Transverse colon (tissue), 4 donors: Measurements from ENCODE around the gene C6orf120. TPM values are rescaled to one million over a fixed set of nuclear protein-coding genes. Genes with fewer than 3 reads are reported as not detected.

ENCODE experiments used
- DNase-seq: peaks from one replicate; pipeline ENCODE4 v3.0.0-alpha.2; 2019
- H3K27ac ChIP-seq, 4 donors: fragments of 200-600 bp; sonication (generic); 2 replicates each; pipeline ENCODE4 v1.5.1; 2016 to 2018; ENCODE audit warnings: inconsistent platforms in 4 of 4
- H3K27me3 ChIP-seq: fragments of 200-600 bp; sonication (generic); 2 replicates; pipeline ENCODE4 v1.5.1; 2017; ENCODE audit warnings: inconsistent platforms
- H3K36me3 ChIP-seq, 4 donors: fragments of 200-600 bp; sonication (generic); 2 replicates each; pipeline ENCODE4 v1.5.1; 2017 to 2019; ENCODE audit warnings: inconsistent platforms in 4 of 4
- H3K4me1 ChIP-seq, 4 donors: fragments of 200-600 bp; sonication (generic); 2 replicates each; pipeline ENCODE4 v1.5.1; 2017 to 2020; ENCODE audit warnings: inconsistent platforms in 4 of 4
- H3K4me3 ChIP-seq, 4 donors: fragments of 200-600 bp; sonication (generic); 1 replicate in 1 of 4; 2 replicates in 3 of 4; pipeline versions ENCODE4 v1.5.1 to v1.6.1; 2017 to 2019; ENCODE audit warnings: inconsistent platforms in 4 of 4
- H3K9me3 ChIP-seq, 2 donors: fragments of 200-600 bp; sonication (generic); 2 replicates each; pipeline ENCODE4 v1.5.1; 2017 to 2019; ENCODE audit warnings: inconsistent platforms in 2 of 2
- EP300 ChIP-seq: sonication (generic); formaldehyde crosslinking; IDR thresholded peaks from one replicate; pipeline ENCODE4 v1.6.1; 2017; ENCODE audit warnings: antibody characterized with exemption, low read depth
- POLR2A ChIP-seq: fragments of 450-650 bp; IDR thresholded peaks from one replicate; pipeline ENCODE4 v1.6.1; 2016; ENCODE audit warnings: antibody characterized with exemption, mild to moderate bottlenecking, moderate library complexity
- POLR2AphosphoS5 ChIP-seq, 3 donors: sonication (generic); formaldehyde crosslinking; IDR thresholded peaks; one replicate each; pipeline ENCODE4 v1.6.1; 2016; ENCODE audit warnings: antibody characterized with exemption in 3 of 3
- WGBS, 2 donors: methylation state at CpG; one replicate each; pipeline ENCODE4 v1.1.5; 2018; ENCODE audit warnings: low coverage in 1 of 2; 5-methylcytosine and 5-hydroxymethylcytosine counted together
- in situ Hi-C, 4 donors: fragments of 200-750 bp; cut with MboI; loops; one replicate each; pipeline versions ENCODE4 v1.15.0 to v1.15.1; 2017; ENCODE audit warnings: low sequenced_read_pairs in 3 of 4, low pct_ligation_motif_present in 1 of 4, low pct_unique_long_range_greater_than_20kb in 1 of 4
- intact Hi-C: fragments of 100-400 bp; cut with DNase I; formaldehyde crosslinking; loops from one replicate; pipeline ENCODE4 v1.15.1; 2023; ENCODE audit warnings: low total_unique reads
- total RNA-seq, 4 donors: library from RNA; depleted of rRNA; stranded (reverse); fragments of >200 nt; gene quantifications; one replicate each; pipeline ENCODE4 v1.1.0, GENCODE V29; 2016
- TF ChIP-seq, protein P1 (sequence below), 5 experiments: fragments of 200-600 bp in 3 of 5; fragments of 450-650 bp in 2 of 5; sonication (generic) in 3 of 5; IDR thresholded peaks; 1 replicate in 2 of 5; 2 replicates in 3 of 5; pipeline ENCODE4 v1.5.1; 2016 to 2017; ENCODE audit warnings: antibody characterized with exemption in 5 of 5, inconsistent platforms in 3 of 5, mild to moderate bottlenecking in 2 of 5, moderate library complexity in 1 of 5

C6orf120 gene
- total RNA-seq, 4 donors from 2014 or later = 20.5 to 45.2 (median 40.5) TPM

DNA sequence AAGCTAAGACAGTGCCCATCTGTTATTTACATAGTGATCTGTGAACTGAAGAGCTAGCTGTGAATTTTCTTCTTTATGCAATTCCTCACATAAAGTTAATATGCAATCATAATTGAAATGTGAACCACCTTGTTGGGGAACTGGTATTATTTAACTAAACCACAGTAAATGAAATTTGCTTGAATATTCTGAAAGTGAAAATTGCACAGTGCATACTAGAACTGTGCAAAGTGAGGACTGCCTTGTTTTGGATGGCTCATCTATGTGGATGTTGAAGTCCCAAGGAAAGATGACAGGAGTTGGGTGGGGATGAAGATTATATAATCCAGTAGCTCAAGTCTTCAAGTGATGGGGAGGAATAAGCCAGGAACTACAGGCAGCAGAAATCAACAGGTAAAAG lies 28.0 kb downstream of the C6orf120 start:
- no peaks in the 10 kb centered on the region for H3K9me3 ChIP-seq
- DNase-seq = no peak
- no peak overlapping the region for H3K27ac ChIP-seq
- H3K4me1 ChIP-seq = peaks cover 0 to 8% (median 2%) of the 10 kb centered on the region in 4 donors
- intact Hi-C loops (no loop called here), in situ Hi-C loops (no loop called here)
- H3K36me3 ChIP-seq = no peaks in the 10 kb centered on the region
- H3K4me3 ChIP-seq = no peak overlapping the region
- TF ChIP-seq, protein P1, sequence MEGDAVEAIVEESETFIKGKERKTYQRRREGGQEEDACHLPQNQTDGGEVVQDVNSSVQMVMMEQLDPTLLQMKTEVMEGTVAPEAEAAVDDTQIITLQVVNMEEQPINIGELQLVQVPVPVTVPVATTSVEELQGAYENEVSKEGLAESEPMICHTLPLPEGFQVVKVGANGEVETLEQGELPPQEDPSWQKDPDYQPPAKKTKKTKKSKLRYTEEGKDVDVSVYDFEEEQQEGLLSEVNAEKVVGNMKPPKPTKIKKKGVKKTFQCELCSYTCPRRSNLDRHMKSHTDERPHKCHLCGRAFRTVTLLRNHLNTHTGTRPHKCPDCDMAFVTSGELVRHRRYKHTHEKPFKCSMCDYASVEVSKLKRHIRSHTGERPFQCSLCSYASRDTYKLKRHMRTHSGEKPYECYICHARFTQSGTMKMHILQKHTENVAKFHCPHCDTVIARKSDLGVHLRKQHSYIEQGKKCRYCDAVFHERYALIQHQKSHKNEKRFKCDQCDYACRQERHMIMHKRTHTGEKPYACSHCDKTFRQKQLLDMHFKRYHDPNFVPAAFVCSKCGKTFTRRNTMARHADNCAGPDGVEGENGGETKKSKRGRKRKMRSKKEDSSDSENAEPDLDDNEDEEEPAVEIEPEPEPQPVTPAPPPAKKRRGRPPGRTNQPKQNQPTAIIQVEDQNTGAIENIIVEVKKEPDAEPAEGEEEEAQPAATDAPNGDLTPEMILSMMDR (IDR thresholded peaks at IDR 0.05) = no peak
- TF ChIP-seq POLR2A = no peak
- no peak for TF ChIP-seq POLR2AphosphoS5 (IDR thresholded peaks at IDR 0.05)
- no peak for TF ChIP-seq EP300
- no peaks in the 10 kb centered on the region for H3K27me3 ChIP-seq

- Histone ChIP-seq H3K36me3 (no peaks in the 10 kb centered on the region), H3K27me3 (no peaks in the 10 kb centered on the region), H3K4me3 (no peak overlapping the region), H3K27ac (no peak overlapping the region), H3K9me3 (no peaks in the 10 kb centered on the region), H3K4me1 (no peaks in the 10 kb centered on the region)
- no peak for DNase-seq
- TF ChIP-seq POLR2AphosphoS5 (IDR thresholded peaks at IDR 0.05) (no peak), EP300 (no peak), POLR2A (no peak)
- TF ChIP-seq, protein P1 (IDR thresholded peaks at IDR 0.05) = no peak
- intact Hi-C loops (no loop called here), in situ Hi-C loops (no loop called here)
- WGBS, 2 donors = 64 to 74% methylated on average over 3 to 9 of the region's 9 CpGs
Observed at GRCh38 chr6:169738204-169738975, 36.5 kb downstream of the C6orf120 start.

DNA sequence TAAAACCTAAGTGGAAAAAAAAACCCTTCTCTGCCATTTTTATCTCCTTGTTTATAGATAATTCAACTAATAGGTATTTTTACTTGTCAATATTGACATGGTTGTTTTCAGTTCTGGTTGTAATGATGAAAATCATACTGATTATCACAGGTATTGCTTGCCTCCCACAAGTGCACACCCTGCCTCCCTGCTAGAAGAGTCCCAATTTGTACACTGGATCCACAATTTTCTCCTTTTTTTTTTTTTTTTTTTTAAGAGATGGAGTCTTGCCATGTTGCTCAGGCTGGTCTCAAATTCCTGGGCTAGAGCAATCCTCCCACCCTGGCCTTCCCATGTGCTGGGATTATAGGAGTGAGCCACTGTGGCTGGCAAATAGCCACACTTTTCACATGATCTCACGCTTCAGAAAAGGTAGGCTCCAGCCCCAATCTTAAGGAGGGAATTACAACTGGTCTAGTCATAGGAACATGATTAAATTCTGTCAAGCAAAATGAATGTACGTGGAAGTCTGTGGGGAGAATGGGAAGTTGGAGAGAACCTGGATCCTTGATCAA lies 37.1 kb downstream of the C6orf120 start:
- H3K4me1 ChIP-seq = no peaks in the 10 kb centered on the region
- no peak for DNase-seq
- in situ Hi-C loops = no loop called here
- H3K4me3 ChIP-seq = no peak overlapping the region
- no peak for TF ChIP-seq POLR2A
- TF ChIP-seq POLR2AphosphoS5 (IDR thresholded peaks at IDR 0.05) = no peak
- TF ChIP-seq, protein P1 (IDR thresholded peaks at IDR 0.05) = no peak
- no peak for TF ChIP-seq EP300
- H3K36me3 ChIP-seq = no peaks in the 10 kb centered on the region
- H3K27ac ChIP-seq = no peak overlapping the region
- intact Hi-C loops = no loop called here
- 82 to 100% methylated on average over 1 to 2 of the region's 2 CpGs for WGBS, 2 donors
- no peaks in the 10 kb centered on the region for H3K9me3 ChIP-seq
- H3K27me3 ChIP-seq = no peaks in the 10 kb centered on the region

- DNase-seq = no peak
- TF ChIP-seq POLR2A (no peak), POLR2AphosphoS5 (IDR thresholded peaks at IDR 0.05) (no peak), EP300 (no peak)
- TF ChIP-seq, protein P1 (IDR thresholded peaks at IDR 0.05) = no peak
- Histone ChIP-seq H3K27me3 (no peaks in the 10 kb centered on the region), H3K27ac (no peak overlapping the region), H3K9me3 (no peaks in the 10 kb centered on the region), H3K4me1 (no peaks in the 10 kb centered on the region), H3K36me3 (peaks cover 0 to 1% (median 0%) of the 10 kb centered on the region in 4 donors), H3K4me3 (no peak overlapping the region)
- in situ Hi-C loops = no loop called here
- intact Hi-C loops = no loop called here
Observed at GRCh38 chr6:169741344-169741743, 39.4 kb downstream of the C6orf120 start.
